ENCODE data around the gene KMT5C. TPM values are rescaled to one million over a fixed set of nuclear protein-coding genes. Genes with fewer than 3 reads are reported as not detected.
"Not testable (repeated sequence)": the region's sequence is repeated elsewhere in the genome, so short reads cannot be mapped to it uniquely, and the experiment has no call there.

KMT5C gene
- total RNA-seq, 1 donor from 2014 or later: 4.4 TPM

DNA sequence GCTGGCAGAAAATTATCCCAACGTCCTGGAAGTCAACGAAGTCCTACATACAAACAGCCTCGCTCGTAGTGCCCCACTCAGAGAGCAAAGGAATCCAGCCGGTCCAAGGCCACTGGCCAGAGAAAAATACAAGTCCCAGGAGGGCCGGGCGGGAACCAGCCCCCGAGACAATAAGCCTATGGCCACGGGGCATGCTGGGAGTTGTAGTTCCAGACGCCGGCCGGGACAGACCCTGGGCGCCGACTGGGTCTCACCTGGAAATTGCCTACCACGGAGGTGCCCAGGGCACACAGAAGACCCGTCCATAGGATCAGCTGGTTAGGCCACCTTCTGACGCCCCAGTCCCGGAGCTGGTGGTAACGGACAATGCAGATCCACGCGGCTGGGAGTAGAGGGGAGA, 19.9 kb upstream of the KMT5C start:
- no peak for ATAC-seq

DNA sequence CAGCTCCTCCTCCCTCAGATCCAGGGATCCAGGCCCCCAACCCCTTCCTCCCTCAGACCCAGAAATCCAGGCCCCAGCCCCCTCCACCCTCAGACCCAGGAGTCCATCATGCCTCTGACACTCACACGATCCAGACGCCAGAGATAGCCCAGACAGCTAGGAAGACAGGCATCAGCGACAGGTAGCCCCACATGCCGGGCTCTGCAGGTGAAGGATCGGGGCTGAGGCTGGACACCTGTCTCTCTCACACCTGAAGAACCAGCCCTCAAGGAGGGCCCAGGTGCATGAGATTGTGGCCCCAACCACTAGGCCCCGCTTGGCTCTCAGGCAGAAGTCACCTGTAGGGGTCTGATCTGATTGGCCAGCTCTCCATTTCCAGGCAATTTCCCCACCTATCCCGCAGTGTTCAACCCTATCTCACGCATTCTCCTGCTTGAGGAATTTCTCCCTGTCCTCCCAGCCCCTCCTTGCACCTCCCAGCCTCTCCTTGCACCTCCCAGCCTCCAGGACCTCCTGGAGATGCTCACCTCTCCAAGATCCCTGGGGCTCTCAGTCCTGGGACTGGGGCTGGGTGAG, 18.7 kb upstream of the KMT5C start:
- no peak for ATAC-seq

DNA sequence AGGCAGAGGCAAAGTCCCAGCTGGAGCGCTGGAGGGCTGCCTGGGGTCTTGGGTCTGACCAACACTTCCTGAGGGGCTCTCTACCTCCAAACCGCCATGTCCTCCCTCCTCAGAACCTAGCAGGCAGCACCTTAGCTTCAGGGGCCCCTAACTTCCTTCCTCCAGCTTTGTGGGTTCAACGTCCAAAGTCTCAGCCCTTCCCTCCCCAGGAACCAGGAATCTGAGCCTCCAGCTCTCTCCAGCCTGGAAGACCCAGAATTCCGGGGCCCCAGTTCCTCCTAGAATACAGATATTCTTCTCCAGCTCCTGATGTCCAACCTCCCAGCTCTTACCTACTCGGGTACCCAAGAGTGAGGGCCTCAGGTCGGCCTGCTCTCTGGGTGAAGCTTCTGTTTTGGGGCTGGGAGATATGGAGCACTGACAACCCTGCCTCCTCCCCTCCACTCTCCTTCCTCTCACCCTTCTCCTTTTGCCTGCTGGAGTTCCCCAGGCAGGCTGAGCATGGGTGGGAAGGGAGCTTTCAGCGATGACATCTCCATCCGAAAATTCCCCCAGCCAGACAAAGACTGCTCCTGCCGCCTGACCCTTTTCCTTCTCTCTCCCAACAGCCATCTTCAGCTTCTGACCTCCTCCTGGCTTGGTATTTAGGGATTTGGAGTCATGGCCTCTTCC, 18.1 kb upstream of the KMT5C start:
- ATAC-seq: no peak

DNA sequence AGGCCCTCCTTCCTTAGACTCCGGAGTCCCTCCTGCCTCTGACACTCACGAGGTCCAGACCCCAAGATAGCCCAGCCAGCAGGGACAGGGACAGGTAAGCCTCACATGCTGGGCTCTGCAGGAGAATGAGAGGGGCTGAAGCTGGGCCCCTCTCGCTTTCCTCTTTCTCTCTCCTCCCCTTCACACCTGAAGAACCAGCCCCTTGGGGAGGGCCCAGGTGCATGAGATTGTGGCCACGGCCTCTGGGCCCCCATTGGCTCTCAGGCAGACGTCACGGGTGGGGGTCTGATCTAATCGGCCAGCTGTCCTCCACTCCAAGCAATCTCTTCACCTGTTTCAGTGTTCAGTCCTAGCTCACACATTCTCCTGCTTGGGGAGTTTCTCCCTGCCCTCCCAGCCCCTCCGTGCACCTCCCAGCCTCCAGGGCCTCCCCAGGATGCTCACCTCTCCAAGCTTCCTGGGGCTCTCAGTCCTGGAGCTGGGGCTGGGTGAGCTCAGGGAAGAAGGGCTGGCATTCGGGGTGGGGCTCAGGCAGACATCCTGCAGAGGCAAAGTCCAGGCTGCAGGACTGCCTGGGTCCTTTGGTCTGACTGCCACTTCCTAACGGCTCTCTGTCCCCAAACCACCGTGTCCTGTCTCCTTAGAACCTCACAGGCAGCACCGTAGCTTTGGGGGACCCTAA, 17.3 kb upstream of the KMT5C start:
- ATAC-seq: no peak

DNA sequence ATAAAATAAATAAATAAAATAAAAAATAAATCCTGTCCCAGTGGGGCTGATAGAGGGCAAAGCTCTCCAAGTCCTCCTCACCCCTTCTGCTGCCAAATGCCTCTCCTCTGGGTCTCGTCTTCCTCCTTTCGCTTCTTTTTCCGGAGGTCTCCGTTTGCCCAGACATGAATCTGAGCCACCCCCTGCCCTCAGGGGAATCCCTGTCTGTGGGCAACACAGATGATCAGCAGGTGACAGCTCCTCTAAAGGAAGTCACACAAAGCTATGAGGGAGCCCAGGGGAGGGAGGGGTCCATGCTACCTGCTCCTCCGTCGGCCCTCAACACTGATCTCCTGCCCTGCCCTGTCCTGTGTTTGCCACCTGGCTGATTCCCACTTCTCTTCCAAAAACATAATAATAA, 15.0 kb upstream of the KMT5C start:
- no peak for ATAC-seq

DNA sequence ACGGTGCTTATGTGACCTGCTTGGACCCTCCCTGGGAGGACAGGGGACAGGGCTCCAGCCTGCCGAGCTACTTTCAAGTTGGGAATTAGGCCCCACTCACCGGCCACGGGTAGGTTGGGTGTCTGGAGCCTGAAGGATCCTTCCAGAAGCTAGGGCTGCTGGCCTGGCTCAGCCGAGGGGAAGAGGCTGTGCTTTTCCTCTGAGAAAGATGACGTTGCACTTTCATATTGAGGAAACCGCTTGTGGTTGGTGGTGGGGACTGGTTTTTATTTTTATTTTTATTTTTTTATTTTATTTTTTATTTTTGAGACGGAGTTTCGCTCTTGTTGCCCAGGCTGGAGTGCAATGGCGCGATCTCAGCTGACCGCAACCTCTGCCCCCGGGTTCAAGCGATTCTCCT, 14.5 kb upstream of the KMT5C start, which contains the start of gene TMEM150B:
TSS of gene TMEM150B (minus strand) at position 170 of the 400 bp plus-strand sequence. CDS start 4,305 bp downstream, outside the sequence.
- no peak for ATAC-seq

DNA sequence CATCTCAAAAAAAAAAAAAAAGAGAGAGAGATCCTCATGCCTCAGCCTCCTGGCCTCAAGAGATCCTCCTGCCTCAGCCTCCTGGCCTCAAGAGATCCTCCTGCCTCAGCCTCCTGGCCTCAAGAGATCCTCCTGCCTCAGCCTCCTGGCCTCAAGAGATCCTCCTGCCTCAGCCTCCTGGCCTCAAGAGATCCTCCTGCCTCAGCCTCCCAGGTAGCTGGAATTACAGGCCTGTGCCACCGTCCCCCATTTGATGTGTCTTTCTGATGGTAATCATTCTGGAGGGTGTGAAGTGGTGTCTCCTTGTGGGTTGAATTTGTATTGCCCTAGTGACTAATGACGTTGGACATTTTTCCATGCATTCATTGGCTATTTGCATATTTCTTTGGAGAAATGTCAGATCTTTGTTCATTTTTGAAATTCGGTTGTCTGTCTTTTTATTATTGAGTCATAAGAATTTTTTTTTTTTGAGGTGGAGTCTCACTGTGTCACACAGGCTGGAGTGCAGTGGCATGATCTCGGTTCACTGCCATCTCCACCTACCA, 10.8 kb upstream of the KMT5C start:
- not testable (repeated sequence) for ATAC-seq

DNA sequence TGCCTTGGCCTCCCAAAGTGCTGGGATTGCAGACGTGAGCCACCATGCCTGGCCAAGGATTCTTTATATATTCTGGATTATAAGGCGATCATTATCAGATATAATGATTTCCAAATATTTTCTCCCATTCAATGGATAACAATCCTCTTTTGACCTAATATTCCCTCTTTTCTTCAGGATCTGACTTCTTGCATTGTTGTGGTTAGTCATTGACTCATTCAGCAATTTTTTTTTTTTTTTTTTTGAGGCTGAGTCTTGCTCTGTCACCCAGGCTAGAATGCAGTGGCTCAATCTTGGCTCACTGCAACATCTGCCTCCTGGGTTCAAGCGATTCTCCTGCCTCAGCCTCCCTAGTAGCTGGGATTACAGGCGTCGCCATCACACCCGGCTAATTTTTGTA, 9.9 kb upstream of the KMT5C start:
- not testable (repeated sequence) for ATAC-seq

DNA sequence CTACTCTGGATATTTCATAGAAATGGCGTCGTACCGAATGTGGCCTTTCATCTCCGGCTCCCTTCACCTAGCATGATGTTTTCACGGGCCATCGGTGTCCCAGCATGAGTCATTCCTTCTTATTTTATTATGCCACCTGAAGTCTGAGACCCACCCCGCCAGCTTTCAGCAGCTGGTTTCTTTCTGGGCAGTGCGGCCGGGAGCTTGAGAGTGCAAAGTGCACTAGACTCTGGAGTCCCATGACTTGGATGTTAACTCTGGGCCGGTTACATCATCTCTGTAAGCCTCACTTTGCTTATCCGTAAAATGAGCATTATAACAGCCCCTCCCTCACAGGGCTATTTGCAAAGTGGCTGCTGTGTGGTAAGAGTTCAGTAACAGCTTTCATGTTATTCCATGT, 5.8 kb upstream of the KMT5C start:
- no peak for ATAC-seq

DNA sequence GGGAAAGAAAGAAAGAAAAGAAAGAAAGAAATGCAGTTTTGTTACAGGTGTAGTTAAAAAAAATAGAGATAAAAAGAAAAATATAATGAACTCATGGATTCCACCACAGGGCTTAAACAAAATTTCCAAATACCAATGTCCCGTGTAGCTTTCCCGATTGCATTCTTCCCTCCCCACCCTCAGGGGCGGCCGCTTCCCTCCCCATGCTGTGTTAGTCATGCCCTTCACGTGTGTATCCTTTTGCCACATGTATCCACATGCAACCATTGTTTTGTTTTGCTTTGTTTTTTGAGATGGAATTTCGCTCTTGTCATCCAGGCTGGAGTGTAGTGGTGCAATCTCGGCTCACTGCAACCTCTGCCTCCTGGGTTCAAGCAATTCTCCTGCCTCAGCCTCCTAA, 3.6 kb upstream of the KMT5C start:
- no peak for ATAC-seq

DNA sequence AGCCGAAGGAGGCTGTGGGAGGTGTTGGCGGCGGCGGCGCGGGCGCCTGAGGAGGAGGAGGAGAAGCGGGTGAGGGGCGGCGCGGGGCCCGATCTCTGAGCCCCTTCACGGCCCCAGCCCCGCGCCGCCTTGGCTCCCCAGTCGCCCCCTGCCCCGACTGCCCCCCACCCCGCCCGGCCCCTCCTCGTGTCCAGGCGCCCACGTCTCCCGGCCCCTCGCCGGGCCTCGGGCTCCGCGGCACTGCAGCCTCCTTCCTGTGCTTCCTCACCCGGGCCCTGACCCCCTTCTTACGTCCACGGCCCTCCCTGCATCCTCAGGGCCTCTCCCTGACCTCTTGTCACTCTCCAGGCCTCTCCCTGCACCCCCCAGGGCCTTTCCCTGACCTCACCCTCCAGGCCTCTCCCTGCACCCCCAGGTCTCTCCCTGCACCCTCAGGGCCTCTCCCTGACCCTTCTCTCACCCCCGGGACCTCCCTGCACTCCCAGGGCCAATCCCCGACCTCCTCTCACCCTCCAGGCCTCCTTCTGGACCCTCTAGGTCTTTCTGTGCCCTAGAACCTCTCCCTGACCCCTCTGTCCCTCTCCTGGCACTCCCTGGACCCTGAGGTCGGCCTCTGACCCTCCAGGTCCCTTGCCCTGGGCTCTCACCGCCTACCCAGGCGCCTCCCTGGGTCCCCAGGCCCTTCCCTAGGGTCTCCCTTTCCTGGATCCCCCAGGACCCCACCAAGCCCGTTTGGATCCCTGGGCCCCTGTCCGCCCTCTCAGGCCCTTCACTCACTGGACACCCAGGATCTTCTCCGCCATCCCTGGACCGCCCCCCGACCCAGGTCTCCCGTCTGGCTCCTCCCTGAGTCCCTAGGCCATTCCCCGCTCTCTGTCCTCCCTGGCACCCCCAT, 460 bp downstream of the KMT5C start:
- ATAC-seq: peak; percentile 2

DNA sequence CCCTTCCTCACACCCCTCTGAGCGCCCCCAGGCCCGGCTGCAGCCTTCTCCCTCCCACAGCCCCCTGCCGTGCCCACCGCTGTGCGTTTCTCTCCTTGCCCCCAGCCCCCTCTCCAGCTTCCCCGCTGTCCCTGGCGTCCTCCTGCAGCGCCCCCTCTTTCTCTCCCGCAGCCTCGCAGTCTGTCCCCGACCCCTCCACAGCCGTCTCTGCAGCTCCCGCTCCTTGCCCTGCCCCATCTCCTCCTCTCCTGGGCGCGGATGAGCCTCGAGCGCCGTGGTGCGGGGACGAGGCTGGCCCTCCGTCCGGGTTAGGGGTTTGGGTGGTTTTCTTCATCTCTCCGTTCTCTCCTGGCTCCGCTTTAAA, 1.1 kb downstream of the KMT5C start:
- no peak for ATAC-seq

DNA sequence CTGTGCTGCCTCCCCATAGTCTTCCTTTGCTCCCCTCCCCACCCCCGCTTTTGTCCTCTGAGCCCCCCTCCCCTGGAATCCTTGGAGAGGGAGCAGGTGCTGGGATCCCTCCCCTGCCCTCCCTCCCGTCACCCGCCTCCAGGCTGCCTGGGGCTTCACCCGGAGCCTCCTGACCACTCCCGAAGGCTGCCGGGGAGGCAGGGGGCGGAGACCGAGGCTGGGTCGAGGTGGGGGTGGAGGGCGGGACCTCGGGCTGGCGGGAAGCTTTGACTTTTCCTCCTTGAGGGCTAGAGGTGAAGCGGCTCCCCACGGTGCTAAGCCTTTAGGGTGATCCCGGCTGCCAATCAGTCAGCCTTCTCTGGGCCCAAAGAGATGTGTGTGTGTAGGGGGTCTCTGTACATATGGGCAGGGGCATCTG, 1.5 kb downstream of the KMT5C start:
- no peak for ATAC-seq

DNA sequence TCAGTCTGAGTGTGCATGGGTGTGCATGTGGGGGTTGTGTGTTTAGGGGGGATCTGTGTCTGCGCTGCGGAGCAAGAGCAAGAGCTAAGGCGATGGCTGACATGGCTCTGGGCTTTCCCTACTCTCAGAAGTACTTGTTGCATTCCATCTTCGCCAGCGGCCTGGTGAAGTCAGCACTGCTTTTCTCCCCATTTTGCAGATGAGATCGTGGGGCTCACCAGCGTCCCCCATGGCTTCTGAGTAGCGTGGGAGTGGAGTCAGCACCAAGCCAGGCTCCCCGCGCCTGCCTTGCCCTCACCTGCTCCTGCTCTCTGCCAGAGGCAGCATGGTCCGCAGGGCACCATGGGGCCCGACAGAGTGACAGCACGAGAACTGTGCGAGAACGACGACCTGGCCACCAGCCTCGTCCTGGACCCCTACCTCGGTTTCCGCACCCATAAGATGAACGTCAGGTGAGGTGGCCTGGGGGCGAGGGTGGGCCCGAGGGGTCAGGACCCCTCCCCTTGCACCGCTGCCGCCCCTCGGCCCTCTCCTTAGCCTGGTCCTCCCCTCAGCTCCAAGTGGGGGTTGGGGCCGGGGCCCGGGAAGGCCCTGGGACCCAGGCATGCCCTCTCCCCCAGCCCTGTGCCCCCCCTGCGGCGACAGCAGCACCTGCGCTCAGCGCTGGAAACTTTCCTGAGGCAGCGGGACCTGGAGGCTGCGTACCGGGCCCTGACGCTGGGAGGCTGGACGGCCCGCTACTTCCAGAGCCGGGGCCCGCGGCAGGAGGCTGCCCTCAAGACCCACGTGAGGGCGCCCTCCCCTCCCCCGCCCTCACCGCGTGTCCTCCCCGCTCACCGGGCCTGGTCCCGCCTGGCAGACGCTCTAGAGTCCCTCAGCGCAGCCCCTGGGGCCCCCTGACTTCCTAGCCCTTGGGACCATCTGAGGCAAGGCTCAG, 2.2 kb downstream of the KMT5C start:
- no peak for ATAC-seq

DNA sequence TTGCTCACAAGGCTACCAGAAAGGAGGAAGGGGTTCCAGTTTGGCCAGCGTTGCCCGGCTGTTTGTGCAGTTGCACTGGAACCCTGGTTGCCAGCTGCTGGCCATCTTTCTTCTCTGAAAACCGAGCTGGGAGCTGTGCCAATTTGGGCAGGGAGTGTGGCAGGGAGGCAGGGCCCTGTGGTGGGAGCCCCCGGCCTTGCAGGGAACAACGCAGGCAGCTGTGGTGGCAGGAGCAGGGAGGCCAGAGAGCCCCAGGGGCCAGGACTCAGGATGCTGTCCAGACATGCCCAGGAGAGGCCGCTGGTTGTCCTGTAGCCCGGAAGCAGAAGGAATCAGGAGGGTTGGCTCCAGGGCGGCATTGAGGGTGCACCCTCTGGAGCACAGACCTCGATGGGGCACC, 4.8 kb downstream of the KMT5C start:
- no peak for ATAC-seq

DNA sequence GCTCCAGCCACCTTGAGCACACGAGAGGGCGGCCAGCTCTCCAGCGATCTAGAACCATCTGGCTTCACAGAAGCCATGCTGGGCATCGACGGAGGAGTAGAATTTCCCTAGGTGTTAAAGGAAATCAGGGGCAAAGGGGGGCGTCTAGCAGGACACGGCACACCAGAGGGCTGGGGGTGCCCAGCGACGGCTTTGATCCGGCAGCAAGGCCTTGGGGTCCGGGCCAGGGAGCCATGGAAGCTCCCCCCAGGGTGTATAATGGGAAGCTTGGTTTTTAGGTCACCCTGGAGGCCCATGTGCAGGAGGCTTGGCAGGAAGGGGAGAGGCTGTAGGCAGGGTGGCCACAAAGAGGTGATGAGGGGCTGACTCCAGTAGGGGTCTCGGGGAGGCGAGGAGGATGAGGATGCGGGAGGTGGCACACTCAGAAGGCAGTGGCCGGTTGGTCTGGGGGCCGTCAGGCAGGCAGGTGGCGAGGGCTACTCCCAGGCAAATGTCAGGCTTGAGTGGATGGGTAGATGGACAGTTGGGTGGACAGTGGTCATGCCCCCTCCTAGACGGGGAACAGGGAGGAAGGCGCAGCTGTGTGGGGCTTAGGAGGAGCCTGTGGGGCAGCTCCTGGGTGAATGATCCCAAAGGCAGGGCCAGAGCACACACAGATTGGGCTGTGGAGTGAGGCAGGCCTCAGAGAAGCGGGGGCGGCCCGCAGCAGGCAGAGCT, 5.6 kb downstream of the KMT5C start:
- ATAC-seq: no peak

DNA sequence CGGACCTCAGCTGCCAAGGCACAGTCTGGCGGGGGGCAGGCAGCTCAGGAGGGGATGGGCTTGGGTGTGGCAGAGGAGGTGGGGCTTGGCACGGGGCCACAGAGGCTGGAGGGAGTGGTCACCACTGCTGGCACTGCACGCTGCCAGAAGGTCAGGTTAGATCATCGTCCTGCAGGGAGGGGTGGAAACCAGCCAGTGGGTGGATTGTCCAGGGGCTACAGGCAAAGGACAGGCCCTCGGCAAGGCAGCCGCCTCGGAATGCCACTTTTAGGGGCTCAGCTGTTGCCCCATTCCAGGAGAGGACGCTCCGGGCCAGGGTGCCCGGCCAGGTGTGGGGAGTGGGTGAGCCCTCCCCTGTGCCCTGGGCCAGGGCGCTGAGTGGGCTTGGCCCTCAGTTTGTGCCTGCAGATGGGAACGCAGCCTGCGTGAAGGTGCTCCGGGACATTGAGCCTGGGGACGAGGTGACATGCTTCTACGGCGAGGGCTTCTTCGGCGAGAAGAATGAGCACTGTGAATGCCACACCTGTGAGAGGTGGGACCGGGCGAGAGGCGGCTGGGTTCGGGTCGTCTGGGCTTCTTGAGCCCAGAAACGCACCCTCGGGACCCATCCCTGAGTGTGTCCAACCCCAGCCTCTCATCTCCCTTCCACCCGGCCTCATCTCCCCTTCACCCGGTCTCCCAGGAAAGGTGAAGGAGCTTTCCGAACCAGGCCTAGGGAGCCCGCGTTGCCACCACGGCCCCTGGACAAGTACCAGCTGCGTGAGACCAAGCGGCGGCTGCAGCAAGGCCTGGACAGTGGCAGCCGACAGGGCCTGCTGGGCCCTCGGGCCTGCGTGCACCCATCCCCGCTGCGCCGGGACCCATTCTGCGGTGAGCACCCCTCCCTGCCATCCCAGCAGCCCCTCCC, 6.4 kb downstream of the KMT5C start:
- peak; percentile 2 for ATAC-seq

DNA sequence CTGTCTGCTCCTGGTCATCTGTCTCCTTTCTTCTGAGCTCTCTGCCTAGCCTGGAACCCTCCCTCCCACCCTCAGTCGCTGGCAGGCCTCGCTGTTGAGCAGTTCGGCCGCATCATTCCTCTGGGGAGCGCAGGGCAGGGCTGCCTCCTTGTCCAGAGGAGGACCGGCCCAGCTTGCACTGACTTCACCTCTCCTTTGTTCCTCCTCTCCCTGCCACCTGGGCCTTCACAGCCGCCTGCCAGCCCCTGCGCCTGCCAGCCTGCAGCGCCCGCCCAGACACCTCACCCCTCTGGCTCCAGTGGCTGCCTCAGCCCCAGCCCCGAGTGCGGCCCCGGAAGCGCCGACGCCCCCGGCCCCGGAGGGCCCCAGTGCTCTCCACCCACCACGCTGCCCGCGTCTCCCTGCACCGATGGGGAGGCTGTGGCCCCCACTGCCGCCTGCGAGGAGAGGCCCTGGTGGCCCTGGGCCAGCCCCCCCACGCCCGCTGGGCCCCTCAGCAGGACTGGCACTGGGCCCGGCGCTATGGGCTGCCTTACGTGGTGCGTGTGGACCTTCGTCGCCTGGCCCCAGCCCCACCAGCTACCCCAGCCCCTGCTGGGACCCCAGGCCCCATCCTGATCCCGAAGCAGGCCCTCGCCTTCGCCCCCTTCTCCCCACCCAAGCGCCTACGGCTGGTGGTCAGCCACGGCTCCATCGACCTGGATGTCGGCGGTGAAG, 7.2 kb downstream of the KMT5C start:
- ATAC-seq: no peak

DNA sequence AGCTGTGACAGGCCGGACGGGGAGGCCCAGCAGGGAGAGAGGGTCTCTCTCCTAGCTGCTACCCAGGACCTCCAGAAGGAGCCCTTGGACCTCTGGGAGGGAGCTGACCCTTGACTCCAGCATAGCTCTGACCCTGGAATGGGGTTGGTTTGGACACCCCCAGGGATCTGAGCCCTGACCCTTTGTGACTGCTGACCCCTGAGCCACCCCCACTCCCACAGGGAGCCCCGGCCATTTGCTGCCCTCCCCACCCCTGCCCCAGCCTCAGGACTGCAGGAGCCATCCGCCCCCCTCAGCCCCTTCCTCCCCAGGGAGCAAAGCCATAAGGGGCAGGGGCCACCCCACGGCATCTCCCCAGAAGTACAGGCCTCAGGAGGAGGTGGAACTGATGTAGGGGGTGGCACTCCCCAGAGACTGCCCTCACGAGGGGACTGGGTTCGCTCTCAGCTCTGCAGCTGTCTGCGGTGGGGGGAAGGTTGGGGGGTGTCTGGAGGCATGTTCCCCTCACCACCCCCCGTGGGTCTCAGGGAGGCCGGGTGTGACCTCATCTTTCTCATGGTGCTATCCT, 7.8 kb downstream of the KMT5C start:
- ATAC-seq: no peak

Measured in esophagus mucosa (tissue), 1 donor.